ENCODE data around the gene DLX2. TPM values are rescaled to one million over a fixed set of nuclear protein-coding genes. Genes with fewer than 3 reads are reported as not detected.
"Not testable (repeated sequence)": the region's sequence is repeated elsewhere in the genome, so short reads cannot be mapped to it uniquely, and the experiment has no call there.

The DLX2 gene
- total RNA-seq, 1 donor from 2014 or later, result not detected

GRCh38 chr2:172083628-172084394 lies 18.9 kb downstream of the DLX2 start:
- DNase-seq (ENCODE audit: low read depth), result no peak

- no peak for DNase-seq (ENCODE audit: low read depth)
These were observed 19.6 kb downstream of the DLX2 start for GRCh38 chr2:172082944-172083627.

- no peak for DNase-seq (ENCODE audit: low read depth)
These were observed 20.4 kb downstream of the DLX2 start for GRCh38 chr2:172082105-172082943.

GRCh38 chr2:172081221-172082022 lies 21.3 kb downstream of the DLX2 start:
- no peak for DNase-seq (ENCODE audit: low read depth)

GRCh38 chr2:172080641-172081220 lies 22.0 kb downstream of the DLX2 start:
- DNase-seq (ENCODE audit: low read depth), result no peak

- DNase-seq (ENCODE audit: low read depth), result no peak
These were observed 22.7 kb downstream of the DLX2 start for GRCh38 chr2:172079838-172080640.

GRCh38 chr2:172079416-172079815 lies 23.3 kb downstream of the DLX2 start:
- no peak for DNase-seq (ENCODE audit: low read depth)

GRCh38 chr2:172074254-172074653 lies 28.4 kb downstream of the DLX2 start:
- no peak for DNase-seq (ENCODE audit: low read depth)

GRCh38 chr2:172073518-172073917 lies 29.2 kb downstream of the DLX2 start:
- no peak for DNase-seq (ENCODE audit: low read depth)

GRCh38 chr2:172072706-172073105 lies 30.0 kb downstream of the DLX2 start:
- DNase-seq (ENCODE audit: low read depth), result no peak

GRCh38 chr2:172072303-172072702 lies 30.4 kb downstream of the DLX2 start:
- DNase-seq (ENCODE audit: low read depth), result no peak

- no peak for DNase-seq (ENCODE audit: low read depth)
These were observed 31.8 kb downstream of the DLX2 start for GRCh38 chr2:172070936-172071335.

GRCh38 chr2:172067905-172068304 lies 34.8 kb downstream of the DLX2 start:
- DNase-seq (ENCODE audit: low read depth), result not testable (repeated sequence)

GRCh38 chr2:172066394-172066886 lies 36.3 kb downstream of the DLX2 start:
- DNase-seq (ENCODE audit: low read depth), result no peak

- no peak for DNase-seq (ENCODE audit: low read depth)
These were observed 37.6 kb downstream of the DLX2 start for GRCh38 chr2:172065111-172065510.

- DNase-seq (ENCODE audit: low read depth), result no peak
These were observed 39.3 kb downstream of the DLX2 start for GRCh38 chr2:172063446-172063845.

GRCh38 chr2:172062402-172063004 lies 40.2 kb downstream of the DLX2 start:
- DNase-seq (ENCODE audit: low read depth), result no peak

- not testable (repeated sequence) for DNase-seq (ENCODE audit: low read depth)
These were observed 42.6 kb downstream of the DLX2 start for GRCh38 chr2:172060118-172060517.

- DNase-seq (ENCODE audit: low read depth), result no peak
These were observed 44.0 kb downstream of the DLX2 start for GRCh38 chr2:172058660-172059059.

- DNase-seq (ENCODE audit: low read depth), result no peak
These were observed 46.4 kb downstream of the DLX2 start for GRCh38 chr2:172056293-172056692.
